MV-4-11 (cell line): Measurements from ENCODE around the gene ATRIP.
"Not testable (repeated sequence)": the region's sequence is repeated elsewhere in the genome, so short reads cannot be mapped to it uniquely, and the experiment has no call there.

Experiments used
- DNase-seq: peaks from one replicate; lab custom pipeline; 2025; lab: John Stamatoyannopoulos, UW

The ATRIP gene

GRCh38 chr3:48446425-48447193, at the start of gene ATRIP:
Gene ATRIP (plus strand): TSS chr3:48446737. CDS start chr3:48446846, 109 bp downstream.
- DNase-seq, result peak; percentile 77

GRCh38 chr3:48397767-48398681, 48.5 kb upstream of the ATRIP start:
- no peak for DNase-seq

- no peak for DNase-seq
Observed at GRCh38 chr3:48398701-48399386, 47.7 kb upstream of the ATRIP start.

- DNase-seq, result no peak
Observed at GRCh38 chr3:48399387-48400172, 47.0 kb upstream of the ATRIP start.

GRCh38 chr3:48400824-48401433, 45.6 kb upstream of the ATRIP start:
- DNase-seq, result peak; percentile 32

- DNase-seq, result not testable (repeated sequence)
Observed at GRCh38 chr3:48401434-48401901, 45.1 kb upstream of the ATRIP start.

- peak; percentile 20 for DNase-seq
Observed at GRCh38 chr3:48402281-48402732, 44.2 kb upstream of the ATRIP start.

- no peak for DNase-seq
Observed at GRCh38 chr3:48402907-48403306, 43.6 kb upstream of the ATRIP start.

GRCh38 chr3:48403533-48404439, 42.8 kb upstream of the ATRIP start:
- no peak for DNase-seq

GRCh38 chr3:48404440-48405342, 41.8 kb upstream of the ATRIP start:
- no peak for DNase-seq

- DNase-seq, result no peak
Observed at GRCh38 chr3:48405343-48405881, 41.1 kb upstream of the ATRIP start.

GRCh38 chr3:48405971-48406370, 40.6 kb upstream of the ATRIP start:
- no peak for DNase-seq

- DNase-seq, result no peak
Observed at GRCh38 chr3:48406443-48407431, 39.8 kb upstream of the ATRIP start.

- no peak for DNase-seq
Observed at GRCh38 chr3:48407542-48408099, 38.9 kb upstream of the ATRIP start.

- no peak for DNase-seq
Observed at GRCh38 chr3:48408823-48409281, 37.7 kb upstream of the ATRIP start.

- DNase-seq, result no peak
Observed at GRCh38 chr3:48409291-48410201, 37.0 kb upstream of the ATRIP start.
